ENCODE results near the gene ABL2.

DNA sequence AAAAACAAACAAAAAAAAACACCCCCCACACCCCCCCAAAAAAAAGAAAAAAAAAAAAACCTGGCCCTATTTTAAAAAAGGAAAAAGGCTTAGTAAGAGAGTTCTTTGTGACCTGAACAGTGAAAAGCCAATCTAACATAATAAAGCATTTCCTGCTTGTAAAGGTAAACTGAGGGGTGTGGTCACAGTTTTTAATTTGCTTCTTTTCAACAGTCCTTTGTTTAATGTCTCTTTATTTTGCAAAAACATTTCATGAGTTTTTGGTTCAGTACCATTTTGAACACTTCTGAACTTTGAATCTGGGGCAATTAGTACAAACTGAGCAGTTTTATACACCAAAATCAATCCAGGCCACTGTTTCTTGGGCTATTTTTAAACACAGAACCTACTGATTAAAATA lies 110.0 kb downstream of the ABL2 start:
- TF ChIP-seq, protein P1, sequence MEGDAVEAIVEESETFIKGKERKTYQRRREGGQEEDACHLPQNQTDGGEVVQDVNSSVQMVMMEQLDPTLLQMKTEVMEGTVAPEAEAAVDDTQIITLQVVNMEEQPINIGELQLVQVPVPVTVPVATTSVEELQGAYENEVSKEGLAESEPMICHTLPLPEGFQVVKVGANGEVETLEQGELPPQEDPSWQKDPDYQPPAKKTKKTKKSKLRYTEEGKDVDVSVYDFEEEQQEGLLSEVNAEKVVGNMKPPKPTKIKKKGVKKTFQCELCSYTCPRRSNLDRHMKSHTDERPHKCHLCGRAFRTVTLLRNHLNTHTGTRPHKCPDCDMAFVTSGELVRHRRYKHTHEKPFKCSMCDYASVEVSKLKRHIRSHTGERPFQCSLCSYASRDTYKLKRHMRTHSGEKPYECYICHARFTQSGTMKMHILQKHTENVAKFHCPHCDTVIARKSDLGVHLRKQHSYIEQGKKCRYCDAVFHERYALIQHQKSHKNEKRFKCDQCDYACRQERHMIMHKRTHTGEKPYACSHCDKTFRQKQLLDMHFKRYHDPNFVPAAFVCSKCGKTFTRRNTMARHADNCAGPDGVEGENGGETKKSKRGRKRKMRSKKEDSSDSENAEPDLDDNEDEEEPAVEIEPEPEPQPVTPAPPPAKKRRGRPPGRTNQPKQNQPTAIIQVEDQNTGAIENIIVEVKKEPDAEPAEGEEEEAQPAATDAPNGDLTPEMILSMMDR (conservative IDR thresholded peaks at IDR 0.05; ENCODE audit: low read depth, low read length), result no peak
- no peak for TF ChIP-seq EZH2 (IDR thresholded peaks at IDR 0.05; ENCODE audit: borderline replicate concordance, low read depth, low read length, poor library complexity, severe bottlenecking)

Measured in A673 (cell line).